Measurements from ENCODE around the gene GJA9. TPM values are rescaled to one million over a fixed set of nuclear protein-coding genes. Genes with fewer than 3 reads are reported as not detected.
"Not testable (repeated sequence)": the region's sequence is repeated elsewhere in the genome, so short reads cannot be mapped to it uniquely, and the experiment has no call there.

The GJA9 gene
- polyA plus RNA-seq, 1 experiment, result 0.05 TPM

DNA sequence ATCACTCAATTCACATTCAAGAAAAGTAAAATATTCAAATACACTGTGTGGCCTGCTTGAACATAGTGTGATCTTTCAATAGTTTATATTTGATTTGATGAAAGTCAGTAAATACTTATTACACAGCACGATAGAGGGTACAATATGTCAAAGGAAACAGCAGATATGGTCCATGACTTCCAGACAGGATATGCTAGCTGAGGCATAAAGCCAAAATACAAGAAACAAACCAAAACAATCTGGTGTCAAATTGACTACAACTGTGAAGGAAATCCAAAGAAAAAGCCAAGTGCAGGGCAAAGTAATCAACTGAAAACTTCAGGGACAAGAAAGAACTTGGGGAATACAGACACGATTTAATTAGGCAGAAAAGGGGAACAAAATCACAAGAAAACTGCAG lies 41.1 kb downstream of the GJA9 start:
- H3K36me3 ChIP-seq (ENCODE audit: control insufficient read depth, insufficient read depth, low read length), result peaks cover 6% of the 10 kb centered on the region
- CTCF ChIA-PET, result interaction anchor here (1.0 kb wide), 1 partner anchor 21 kb away, joined by 4 read pairs; no protein-coding TSS in a partner anchor
- H3K27me3 ChIP-seq (ENCODE audit: control insufficient read depth, insufficient read depth, low read length), result no peaks in the 10 kb centered on the region
- TF ChIP-seq, protein P1, sequence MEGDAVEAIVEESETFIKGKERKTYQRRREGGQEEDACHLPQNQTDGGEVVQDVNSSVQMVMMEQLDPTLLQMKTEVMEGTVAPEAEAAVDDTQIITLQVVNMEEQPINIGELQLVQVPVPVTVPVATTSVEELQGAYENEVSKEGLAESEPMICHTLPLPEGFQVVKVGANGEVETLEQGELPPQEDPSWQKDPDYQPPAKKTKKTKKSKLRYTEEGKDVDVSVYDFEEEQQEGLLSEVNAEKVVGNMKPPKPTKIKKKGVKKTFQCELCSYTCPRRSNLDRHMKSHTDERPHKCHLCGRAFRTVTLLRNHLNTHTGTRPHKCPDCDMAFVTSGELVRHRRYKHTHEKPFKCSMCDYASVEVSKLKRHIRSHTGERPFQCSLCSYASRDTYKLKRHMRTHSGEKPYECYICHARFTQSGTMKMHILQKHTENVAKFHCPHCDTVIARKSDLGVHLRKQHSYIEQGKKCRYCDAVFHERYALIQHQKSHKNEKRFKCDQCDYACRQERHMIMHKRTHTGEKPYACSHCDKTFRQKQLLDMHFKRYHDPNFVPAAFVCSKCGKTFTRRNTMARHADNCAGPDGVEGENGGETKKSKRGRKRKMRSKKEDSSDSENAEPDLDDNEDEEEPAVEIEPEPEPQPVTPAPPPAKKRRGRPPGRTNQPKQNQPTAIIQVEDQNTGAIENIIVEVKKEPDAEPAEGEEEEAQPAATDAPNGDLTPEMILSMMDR (IDR thresholded peaks at IDR 0.05; ENCODE audit: insufficient read depth, low read depth, low read length), result no peak
- H3K4me3 ChIP-seq (ENCODE audit: low read depth, low read length), result no peak overlapping the region
- no peak for DNase-seq (ENCODE audit: low read depth)
- POLR2A ChIA-PET, result no interaction called here

DNA sequence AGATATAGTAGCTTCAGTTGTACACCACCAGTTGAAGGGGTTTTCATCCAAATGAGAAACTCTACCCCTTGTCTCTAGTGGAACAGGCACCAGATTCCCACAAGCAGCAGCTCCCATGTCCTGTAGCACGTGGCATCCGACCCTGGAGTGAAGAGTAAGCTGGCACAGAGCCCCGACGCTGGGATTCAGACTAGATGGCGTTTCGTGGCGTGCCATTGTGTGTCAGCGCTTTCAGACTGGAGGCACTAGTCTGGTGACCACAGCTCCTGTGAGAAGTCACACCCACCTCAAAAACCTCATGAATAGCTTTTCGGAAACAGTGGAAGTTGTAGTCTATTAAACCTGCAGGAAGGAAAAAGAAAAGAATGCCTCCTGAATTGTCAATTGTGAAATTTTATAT lies 42.0 kb downstream of the GJA9 start:
- CTCF ChIA-PET, result interaction anchor here (0.7 kb wide), 1 partner anchor 801 kb away, joined by 3 read pairs; no protein-coding TSS in a partner anchor
- H3K4me3 ChIP-seq (ENCODE audit: low read depth, low read length), result no peak overlapping the region
- TF ChIP-seq, protein P1 (IDR thresholded peaks at IDR 0.05; ENCODE audit: insufficient read depth, low read depth, low read length), result no peak
- H3K27me3 ChIP-seq (ENCODE audit: control insufficient read depth, insufficient read depth, low read length), result no peaks in the 10 kb centered on the region
- no peak for DNase-seq (ENCODE audit: low read depth)
- H3K36me3 ChIP-seq (ENCODE audit: control insufficient read depth, insufficient read depth, low read length), result peaks cover 6% of the 10 kb centered on the region
- POLR2A ChIA-PET, result no interaction called here

DNA sequence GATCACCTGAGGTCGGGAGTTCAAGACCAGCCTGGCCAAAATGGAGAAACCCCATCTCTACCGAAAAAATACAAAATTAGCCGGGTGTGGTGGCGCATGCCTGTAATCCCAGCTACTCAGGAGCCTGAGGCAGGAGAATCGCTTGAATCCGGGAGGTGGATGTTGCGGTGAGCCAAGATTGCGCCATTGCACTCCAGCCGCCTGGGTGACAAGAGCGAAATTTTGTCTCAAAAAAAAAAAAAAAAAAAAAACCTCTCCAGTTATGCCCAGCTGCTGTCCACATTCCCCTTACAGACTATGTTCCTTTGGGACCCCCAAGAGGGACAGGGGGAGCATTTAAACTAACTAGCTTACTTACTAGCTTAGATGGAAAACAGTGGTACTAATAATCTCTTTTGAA lies 45.1 kb downstream of the GJA9 start:
- CTCF ChIA-PET, result interaction anchor here (0.7 to 0.9 kb wide), 2 partner anchors 10 to 867 kb away, joined by 3 to 5 read pairs; no protein-coding TSS in a partner anchor

DNA sequence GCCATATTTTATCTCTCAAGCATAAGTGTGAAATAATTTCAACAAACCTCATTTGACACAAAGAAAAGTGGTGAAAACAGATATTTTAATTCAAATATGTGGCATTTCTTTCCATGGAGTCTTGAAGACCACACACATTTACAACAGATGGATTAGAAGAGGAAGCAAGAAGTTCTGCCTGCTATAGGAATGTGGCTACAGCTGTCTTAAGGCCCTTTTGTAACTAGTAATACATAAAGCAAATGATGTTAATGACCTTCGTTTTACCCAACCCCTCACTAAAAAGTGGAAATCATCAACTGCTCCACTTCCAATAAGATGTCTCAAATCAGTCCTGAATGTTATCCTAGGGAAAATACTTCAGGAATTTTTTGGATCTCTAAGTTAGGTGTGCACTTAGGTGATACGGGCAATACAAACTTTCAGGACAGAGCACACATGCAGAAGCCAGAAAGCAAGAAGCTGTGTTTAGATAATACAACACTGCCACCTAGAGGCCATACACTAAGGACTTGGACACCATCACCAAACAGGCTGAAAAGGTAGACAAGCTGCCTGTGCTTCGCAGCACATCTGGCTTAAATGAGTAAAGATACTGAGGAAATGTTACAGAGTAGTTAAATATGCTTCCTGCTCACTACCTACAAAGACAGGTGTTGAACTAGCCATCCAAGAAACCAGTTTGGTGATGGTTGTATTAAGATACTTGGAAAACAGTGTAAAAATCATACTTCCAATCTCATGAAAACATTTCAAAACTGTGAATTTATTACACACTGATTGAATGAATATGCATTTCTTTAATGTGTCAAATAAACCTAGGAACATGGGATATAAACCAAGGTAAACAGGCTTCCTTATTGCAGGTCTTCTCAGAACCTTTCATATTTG lies 46.2 kb downstream of the GJA9 start:
- POLR2A ChIA-PET, result no interaction called here
- CTCF ChIA-PET, result interaction anchor here (0.6 to 1.9 kb wide), 17 partner anchors 8 to 1232 kb away, joined by 3 to 30 read pairs (median 4); partner anchors contain the start of gene UTP11

More for the DNA sequence above, 45.1 kb downstream of the GJA9 start:
- POLR2A ChIA-PET; H3K4me3 ChIP-seq (ENCODE audit: low read depth, low read length); DNase-seq (ENCODE audit: low read depth); H3K27me3 ChIP-seq (ENCODE audit: control insufficient read depth, insufficient read depth, low read length); H3K36me3 ChIP-seq (ENCODE audit: control insufficient read depth, insufficient read depth, low read length): not testable (repeated sequence)

DNA sequence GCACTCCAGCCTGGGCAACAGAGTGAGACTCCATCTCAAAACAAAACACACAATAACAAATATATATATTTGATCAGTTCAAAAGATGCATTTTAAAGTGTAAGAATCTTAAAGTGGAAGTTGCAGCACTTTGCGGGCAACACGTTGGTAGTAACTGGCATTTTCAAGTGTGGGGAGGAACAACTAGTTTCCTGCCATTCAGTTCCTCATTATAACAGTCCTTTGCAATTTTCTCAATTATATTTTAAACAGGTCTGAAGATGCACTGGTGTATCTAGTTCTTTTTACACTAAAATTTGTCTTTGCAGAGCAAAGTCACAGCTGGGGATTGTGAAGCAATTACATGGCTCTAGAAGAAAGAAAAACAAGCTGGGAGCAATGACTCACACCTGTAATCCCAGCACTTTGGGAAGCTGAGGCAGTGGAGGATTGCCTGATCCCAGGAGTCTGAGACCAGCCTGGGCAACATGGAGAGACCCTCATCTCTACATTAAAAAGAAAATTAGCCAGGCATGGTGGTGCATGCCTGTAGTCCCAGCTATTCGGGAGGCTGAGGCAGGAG lies 47.1 kb downstream of the GJA9 start:
- ChIA-PET CTCF (interaction anchor here (1.1 to 1.9 kb wide), 9 partner anchors 9 to 1231 kb away, joined by 3 to 30 read pairs (median 5); no protein-coding TSS in a partner anchor), POLR2A (no interaction called here)
- no peak overlapping the region for H3K4me3 ChIP-seq (ENCODE audit: low read depth, low read length)
- H3K27me3 ChIP-seq (ENCODE audit: control insufficient read depth, insufficient read depth, low read length), result peaks cover 4% of the 10 kb centered on the region
- no peak for DNase-seq (ENCODE audit: low read depth)
- peaks cover 4% of the 10 kb centered on the region for H3K36me3 ChIP-seq (ENCODE audit: control insufficient read depth, insufficient read depth, low read length)
- TF ChIP-seq, protein P1 (IDR thresholded peaks at IDR 0.05; ENCODE audit: insufficient read depth, low read depth, low read length), result no peak

More for the DNA sequence above, 46.2 kb downstream of the GJA9 start:
- Histone ChIP-seq H3K36me3 (ENCODE audit: control insufficient read depth, insufficient read depth, low read length) (peaks cover 6% of the 10 kb centered on the region), H3K27me3 (ENCODE audit: control insufficient read depth, insufficient read depth, low read length) (peaks cover 4% of the 10 kb centered on the region), H3K4me3 (ENCODE audit: low read depth, low read length) (no peak overlapping the region)
- TF ChIP-seq, protein P1 (IDR thresholded peaks at IDR 0.05; ENCODE audit: insufficient read depth, low read depth, low read length), result peak; percentile 73
- peak; percentile 21 for DNase-seq (ENCODE audit: low read depth)

Data from BJ (cell line).